ENCODE results near the gene ZNF688.

DNA sequence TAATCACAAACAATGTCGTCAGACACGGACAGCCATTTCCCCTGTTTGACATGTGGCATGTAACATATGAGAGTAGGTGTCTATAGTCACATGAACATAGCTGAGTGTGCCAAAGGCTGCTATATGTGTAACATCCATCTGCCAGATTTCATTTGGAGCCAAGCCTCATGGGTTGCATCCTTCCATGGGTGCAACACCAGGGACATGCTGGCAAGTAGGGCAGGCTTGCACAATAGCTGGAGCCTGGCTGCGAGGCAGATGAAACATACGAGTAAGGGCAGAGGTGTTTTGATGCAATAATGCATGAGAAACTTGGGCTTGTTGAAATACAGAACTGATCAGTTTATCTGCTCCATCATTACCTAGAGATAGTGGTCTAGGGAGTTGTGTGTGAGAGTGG, 47.7 kb upstream of the ZNF688 start:
- TF ChIP-seq, protein P1, sequence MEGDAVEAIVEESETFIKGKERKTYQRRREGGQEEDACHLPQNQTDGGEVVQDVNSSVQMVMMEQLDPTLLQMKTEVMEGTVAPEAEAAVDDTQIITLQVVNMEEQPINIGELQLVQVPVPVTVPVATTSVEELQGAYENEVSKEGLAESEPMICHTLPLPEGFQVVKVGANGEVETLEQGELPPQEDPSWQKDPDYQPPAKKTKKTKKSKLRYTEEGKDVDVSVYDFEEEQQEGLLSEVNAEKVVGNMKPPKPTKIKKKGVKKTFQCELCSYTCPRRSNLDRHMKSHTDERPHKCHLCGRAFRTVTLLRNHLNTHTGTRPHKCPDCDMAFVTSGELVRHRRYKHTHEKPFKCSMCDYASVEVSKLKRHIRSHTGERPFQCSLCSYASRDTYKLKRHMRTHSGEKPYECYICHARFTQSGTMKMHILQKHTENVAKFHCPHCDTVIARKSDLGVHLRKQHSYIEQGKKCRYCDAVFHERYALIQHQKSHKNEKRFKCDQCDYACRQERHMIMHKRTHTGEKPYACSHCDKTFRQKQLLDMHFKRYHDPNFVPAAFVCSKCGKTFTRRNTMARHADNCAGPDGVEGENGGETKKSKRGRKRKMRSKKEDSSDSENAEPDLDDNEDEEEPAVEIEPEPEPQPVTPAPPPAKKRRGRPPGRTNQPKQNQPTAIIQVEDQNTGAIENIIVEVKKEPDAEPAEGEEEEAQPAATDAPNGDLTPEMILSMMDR (IDR thresholded peaks at IDR 0.05) = no peak
- TF ChIP-seq ZFX (IDR thresholded peaks at IDR 0.05; ENCODE audit: borderline replicate concordance) = no peak

All from 22Rv1 (cell line).